NK-92 (cell line): ENCODE measurements around the gene PLCG2.
"Not testable (repeated sequence)": the region's sequence is repeated elsewhere in the genome, so short reads cannot be mapped to it uniquely, and the experiment has no call there.

Source experiments
- DNase-seq: peaks from one replicate; lab custom pipeline; 2025; ENCODE audit not compliant: unreplicated experiment; lab: John Stamatoyannopoulos, UW

The PLCG2 gene

GRCh38 chr16:81987706-81988105 is 208.6 kb downstream of the PLCG2 start:
- no peak for DNase-seq

- no peak for DNase-seq
Measured at GRCh38 chr16:81992859-81993258, 213.8 kb downstream of the PLCG2 start.

- no peak for DNase-seq
Measured at GRCh38 chr16:81994485-81994884, 215.4 kb downstream of the PLCG2 start.

GRCh38 chr16:81995651-81996050 is 216.6 kb downstream of the PLCG2 start:
- no peak for DNase-seq

- DNase-seq, result no peak
Measured at GRCh38 chr16:81996664-81997509, 217.8 kb downstream of the PLCG2 start.

- no peak for DNase-seq
Measured at GRCh38 chr16:81997738-81998137, 218.6 kb downstream of the PLCG2 start.

- DNase-seq, result no peak
Measured at GRCh38 chr16:82002831-82003230, 223.7 kb downstream of the PLCG2 start.

GRCh38 chr16:82004601-82005000 is 225.5 kb downstream of the PLCG2 start:
- DNase-seq, result no peak

GRCh38 chr16:82005027-82005830 is 226.1 kb downstream of the PLCG2 start:
- DNase-seq, result no peak

GRCh38 chr16:82006036-82006435 is 226.9 kb downstream of the PLCG2 start:
- DNase-seq, result no peak

- no peak for DNase-seq
Measured at GRCh38 chr16:82007189-82007588, 228.1 kb downstream of the PLCG2 start.

- no peak for DNase-seq
Measured at GRCh38 chr16:82008957-82009592, 230.0 kb downstream of the PLCG2 start.

GRCh38 chr16:82009789-82010188 is 230.7 kb downstream of the PLCG2 start:
- DNase-seq, result not testable (repeated sequence)

GRCh38 chr16:82010649-82011048 is 231.6 kb downstream of the PLCG2 start:
- no peak for DNase-seq

- DNase-seq, result no peak
Measured at GRCh38 chr16:82011199-82011641, 232.1 kb downstream of the PLCG2 start, which contains the start of gene SDR42E1. SDR42E1 (minus strand) TSS chr16:82011470; CDS start chr16:82000858, 10,612 bp downstream.
